Erythroblast (primary cell): ENCODE data around the gene CHRM4.

ENCODE experiments used
- GATA1 ChIP-seq: IDR thresholded peaks from 2 replicates; pipeline ENCODE4 v1.6.1; 2011; ENCODE audit warnings: low read depth, mild to moderate bottlenecking, control low read depth, low read length, moderate library complexity
- POLR2A ChIP-seq: IDR thresholded peaks from 2 replicates; pipeline ENCODE4 v1.6.1; 2011; ENCODE audit warnings: mild to moderate bottlenecking, low read length

- TF ChIP-seq POLR2A (no peak), GATA1 (no peak)
Measured at GRCh38 chr11:46338636-46338987, 53.0 kb downstream of the CHRM4 start.
